ENCODE data around the gene LRIT2.
"Not testable (repeated sequence)": the region's sequence is repeated elsewhere in the genome, so short reads cannot be mapped to it uniquely, and the experiment has no call there.

LRIT2 gene

DNA sequence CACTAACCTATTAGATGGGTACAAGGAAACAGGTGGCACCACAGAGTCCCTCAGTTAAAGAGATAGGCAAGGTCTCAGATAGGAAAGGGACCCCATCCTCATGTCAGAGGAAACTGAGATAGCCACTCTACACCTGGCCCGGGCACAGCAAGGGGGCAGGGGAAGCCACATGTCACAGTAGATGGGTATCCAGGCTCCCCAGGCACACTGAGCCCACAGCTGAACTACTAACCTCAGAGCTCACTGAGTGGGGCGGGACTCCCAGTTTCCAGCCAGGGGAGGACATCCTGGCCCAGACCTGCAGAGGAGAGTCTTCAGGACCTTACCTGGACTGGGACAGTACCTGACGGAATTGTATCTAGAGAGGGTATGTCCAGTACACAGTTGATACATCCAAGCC is 34.7 kb downstream of the LRIT2 start:
- TF ChIP-seq, protein P1, sequence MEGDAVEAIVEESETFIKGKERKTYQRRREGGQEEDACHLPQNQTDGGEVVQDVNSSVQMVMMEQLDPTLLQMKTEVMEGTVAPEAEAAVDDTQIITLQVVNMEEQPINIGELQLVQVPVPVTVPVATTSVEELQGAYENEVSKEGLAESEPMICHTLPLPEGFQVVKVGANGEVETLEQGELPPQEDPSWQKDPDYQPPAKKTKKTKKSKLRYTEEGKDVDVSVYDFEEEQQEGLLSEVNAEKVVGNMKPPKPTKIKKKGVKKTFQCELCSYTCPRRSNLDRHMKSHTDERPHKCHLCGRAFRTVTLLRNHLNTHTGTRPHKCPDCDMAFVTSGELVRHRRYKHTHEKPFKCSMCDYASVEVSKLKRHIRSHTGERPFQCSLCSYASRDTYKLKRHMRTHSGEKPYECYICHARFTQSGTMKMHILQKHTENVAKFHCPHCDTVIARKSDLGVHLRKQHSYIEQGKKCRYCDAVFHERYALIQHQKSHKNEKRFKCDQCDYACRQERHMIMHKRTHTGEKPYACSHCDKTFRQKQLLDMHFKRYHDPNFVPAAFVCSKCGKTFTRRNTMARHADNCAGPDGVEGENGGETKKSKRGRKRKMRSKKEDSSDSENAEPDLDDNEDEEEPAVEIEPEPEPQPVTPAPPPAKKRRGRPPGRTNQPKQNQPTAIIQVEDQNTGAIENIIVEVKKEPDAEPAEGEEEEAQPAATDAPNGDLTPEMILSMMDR (IDR thresholded peaks at IDR 0.05; ENCODE audit: control insufficient read depth, extremely low read depth, insufficient read depth): no peak
- no peak for DNase-seq (ENCODE audit: low read depth)
- H3K4me3 ChIP-seq (ENCODE audit: low read depth, low read length): no peak overlapping the region

DNA sequence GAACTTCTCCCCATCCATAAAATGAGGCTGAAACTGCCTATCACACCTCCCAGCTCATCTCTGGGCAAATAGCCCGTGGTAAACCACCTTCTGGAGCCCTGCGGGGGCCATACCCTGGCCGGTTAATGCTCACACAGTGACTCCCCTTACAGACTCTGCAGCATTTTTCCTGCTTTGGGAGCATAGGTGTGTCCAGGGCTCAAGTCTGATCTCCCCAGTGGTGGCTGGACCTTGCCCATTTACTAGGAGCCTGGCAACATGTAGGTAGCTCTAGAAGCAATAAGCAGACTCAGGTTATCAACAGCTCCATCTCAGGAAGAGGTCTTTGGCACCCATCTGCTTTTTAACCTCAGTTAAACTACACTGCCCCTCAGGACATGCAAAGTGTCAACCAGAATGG is 36.5 kb downstream of the LRIT2 start:
- no peak for DNase-seq (ENCODE audit: low read depth)
- TF ChIP-seq, protein P1 (IDR thresholded peaks at IDR 0.05; ENCODE audit: control insufficient read depth, extremely low read depth, insufficient read depth): no peak

DNA sequence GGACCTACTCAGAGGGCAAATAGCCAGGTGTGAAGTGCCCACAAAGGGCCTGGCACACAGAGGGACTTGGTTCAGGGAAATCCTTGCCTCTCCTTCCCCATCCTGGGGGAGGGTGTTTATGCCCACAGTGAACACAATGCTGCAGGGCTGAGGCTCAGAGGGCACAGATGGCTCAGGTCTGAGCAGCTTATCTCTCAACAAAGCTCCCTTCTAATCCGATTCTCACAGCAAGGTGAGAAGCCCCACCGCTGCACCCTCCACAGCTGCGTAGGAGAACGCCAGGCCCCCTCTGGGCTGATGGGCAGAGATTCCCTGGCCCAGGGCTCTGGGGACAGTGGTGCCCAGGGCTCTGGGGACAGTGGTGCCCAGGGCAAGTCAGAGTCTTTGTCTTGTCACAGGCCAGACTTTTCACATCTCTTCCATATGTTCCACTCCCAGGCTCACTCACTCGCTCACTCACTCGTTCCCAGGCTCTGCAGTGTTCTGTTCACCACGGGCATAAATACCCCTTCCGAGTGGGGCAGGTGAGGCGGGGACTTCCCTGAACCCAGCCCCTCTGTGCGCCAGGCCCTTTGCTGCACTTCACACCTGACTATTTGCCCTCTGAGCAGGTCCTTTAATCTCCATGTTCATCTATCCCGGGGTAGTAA is 39.7 kb downstream of the LRIT2 start:
- TF ChIP-seq, protein P1 (IDR thresholded peaks at IDR 0.05; ENCODE audit: control insufficient read depth, extremely low read depth, insufficient read depth): no peak
- no peak overlapping the region for H3K4me3 ChIP-seq (ENCODE audit: low read depth, low read length)
- no peak for DNase-seq (ENCODE audit: low read depth)

More for the DNA sequence above, 36.5 kb downstream of the LRIT2 start:
- H3K4me3 ChIP-seq (ENCODE audit: low read depth, low read length): no peak overlapping the region

DNA sequence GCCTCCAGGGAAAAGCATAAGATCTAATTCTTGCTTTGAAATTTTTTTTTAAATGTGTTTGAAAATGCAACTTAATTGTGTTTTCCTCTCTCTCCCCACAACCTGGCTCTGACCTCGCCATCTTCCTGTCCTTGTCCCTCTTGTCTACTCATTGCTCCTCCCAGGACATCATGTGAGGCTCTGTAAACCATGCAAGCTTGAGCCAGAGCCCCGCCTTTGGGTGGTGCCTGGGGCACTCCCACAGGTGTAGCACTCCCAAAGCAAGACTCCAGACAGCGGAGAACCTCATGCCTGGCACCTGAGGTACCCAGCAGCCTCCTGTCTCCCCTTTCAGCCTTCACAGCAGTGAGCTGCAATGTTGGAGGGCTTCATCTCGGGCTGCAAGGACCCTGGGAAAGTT is 40.8 kb downstream of the LRIT2 start:
- H3K4me3 ChIP-seq (ENCODE audit: low read depth, low read length): no peak overlapping the region
- DNase-seq (ENCODE audit: low read depth): no peak
- TF ChIP-seq, protein P1 (IDR thresholded peaks at IDR 0.05; ENCODE audit: control insufficient read depth, extremely low read depth, insufficient read depth): no peak

DNA sequence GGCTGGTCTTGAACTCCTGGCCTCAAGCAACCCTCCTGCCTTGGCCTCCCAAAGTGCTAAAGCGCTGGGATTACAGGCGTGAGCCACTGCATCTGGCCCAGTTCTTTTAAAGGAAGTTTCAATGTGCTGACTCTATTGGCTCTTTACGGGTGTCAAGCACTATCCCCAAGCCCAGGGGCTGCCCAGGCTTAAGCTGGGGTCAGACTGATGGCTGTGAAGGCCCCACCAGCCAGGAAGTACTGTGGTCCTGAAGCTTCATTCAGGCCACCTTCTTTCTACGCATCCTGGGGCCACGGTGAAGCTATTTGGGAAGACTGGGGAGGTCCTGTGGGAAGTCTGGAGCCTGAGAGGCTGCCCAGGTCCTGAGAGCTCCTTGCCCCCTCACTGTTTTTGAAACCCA is 43.7 kb downstream of the LRIT2 start:
- TF ChIP-seq, protein P1 (IDR thresholded peaks at IDR 0.05; ENCODE audit: control insufficient read depth, extremely low read depth, insufficient read depth): no peak
- no peak overlapping the region for H3K4me3 ChIP-seq (ENCODE audit: low read depth, low read length)
- no peak for DNase-seq (ENCODE audit: low read depth)

DNA sequence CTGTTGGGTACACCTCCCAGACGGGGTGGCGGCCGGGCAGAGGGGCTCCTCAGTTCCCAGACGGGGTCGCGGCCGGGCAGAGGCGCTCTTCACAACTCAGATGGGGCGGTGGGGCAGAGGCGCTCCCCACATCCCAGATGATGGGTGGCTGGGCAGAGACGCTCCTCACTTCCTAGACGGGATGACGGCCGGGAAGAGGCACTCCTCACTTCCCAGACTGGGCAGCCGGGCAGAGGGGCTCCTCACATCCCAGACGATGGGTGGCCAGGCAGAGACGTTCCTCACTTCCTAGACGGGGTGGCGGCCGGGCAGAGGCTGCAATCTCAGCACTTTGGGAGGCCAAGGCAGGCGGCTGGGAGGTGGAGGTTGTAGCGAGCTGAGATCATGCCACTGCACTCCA is 45.0 kb downstream of the LRIT2 start:
- DNase-seq (ENCODE audit: low read depth): not testable (repeated sequence)

DNA sequence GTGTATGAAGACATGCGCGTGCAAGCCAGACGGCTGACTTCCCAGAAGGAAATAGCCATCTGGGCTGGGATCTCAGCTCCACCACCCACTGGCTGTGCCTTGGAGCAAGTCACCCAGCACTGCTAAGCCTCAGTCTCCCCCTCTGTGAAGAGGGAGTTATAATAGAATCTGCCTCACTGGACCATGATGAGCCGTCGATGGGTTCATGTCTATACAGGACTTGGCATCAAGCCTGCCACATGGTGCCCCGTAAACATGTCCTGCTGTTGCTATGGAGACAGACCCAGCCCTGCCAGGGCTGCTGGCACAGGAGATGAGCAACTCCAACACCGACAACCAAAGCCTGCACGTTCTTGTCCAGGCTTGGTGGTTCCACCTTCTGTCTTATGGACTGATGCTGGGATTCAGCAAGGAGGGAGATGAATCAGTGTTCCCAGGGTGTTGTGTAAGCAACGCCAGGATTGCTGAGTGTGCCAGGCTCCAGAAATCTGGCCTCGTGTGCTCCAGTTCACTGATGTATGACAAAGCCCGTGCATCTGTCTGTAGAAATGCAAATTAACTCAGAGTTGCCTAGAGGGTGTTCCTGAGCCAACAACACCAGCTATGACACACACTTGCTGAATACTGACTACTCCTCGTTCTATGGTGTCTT is 46.2 kb downstream of the LRIT2 start:
- H3K4me3 ChIP-seq (ENCODE audit: low read depth, low read length): no peak overlapping the region
- TF ChIP-seq, protein P1 (IDR thresholded peaks at IDR 0.05; ENCODE audit: control insufficient read depth, extremely low read depth, insufficient read depth): no peak
- DNase-seq (ENCODE audit: low read depth): no peak

More for the DNA sequence above, 45.0 kb downstream of the LRIT2 start:
- H3K4me3 ChIP-seq (ENCODE audit: low read depth, low read length): not testable (repeated sequence)
